ENCODE data around the gene NTNG2.

DNA sequence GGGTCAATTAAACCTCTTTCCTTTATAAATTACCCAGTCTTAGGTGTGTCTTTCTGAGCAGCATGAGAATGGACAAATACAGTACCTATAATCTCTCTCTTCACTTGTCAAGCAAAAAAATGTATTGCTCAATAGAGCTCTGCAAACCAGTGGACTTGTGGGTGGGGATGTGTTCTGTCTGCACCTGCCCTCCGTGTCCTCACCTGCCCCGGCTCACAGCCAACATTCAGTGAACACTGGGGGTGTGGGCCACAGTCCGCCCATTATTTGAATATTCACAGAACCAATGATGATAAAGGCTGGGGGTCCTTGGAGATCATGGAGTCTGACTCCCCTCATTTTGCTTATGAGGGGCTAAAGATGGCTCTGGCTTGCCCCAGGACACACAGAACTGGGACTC lies 45.3 kb upstream of the NTNG2 start:
- TF ChIP-seq ZBED1 (IDR thresholded peaks at IDR 0.05) (no peak), KLF10 (CRISPR knock-in tag; IDR thresholded peaks at IDR 0.05) (no peak), ZKSCAN1 (IDR thresholded peaks at IDR 0.05; ENCODE audit: low read depth, low read length) (no peak), TBL1XR1 (IDR thresholded peaks at IDR 0.05; ENCODE audit: low read length in 2 of 2) (no peak), HDAC6 (IDR thresholded peaks at IDR 0.05; ENCODE audit: low read depth, low read length) (no peak), ZNF174 (CRISPR knock-in tag; IDR thresholded peaks at IDR 0.05) (no peak)
- TF ChIP-seq, protein P1, sequence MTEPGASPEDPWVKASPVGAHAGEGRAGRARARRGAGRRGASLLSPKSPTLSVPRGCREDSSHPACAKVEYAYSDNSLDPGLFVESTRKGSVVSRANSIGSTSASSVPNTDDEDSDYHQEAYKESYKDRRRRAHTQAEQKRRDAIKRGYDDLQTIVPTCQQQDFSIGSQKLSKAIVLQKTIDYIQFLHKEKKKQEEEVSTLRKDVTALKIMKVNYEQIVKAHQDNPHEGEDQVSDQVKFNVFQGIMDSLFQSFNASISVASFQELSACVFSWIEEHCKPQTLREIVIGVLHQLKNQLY (CRISPR knock-in tag; conservative IDR thresholded peaks at IDR 0.05), result no peak
